Measurements from ENCODE around the gene KLHDC7B.

The KLHDC7B gene

GRCh38 chr22:50599816-50600455, 54.2 kb downstream of the KLHDC7B start:
- peak; percentile 76 for DNase-seq

GRCh38 chr22:50600538-50600937, 54.8 kb downstream of the KLHDC7B start, which contains the start of gene MAPK8IP2:
Gene MAPK8IP2 (plus strand): TSS chr22:50600793. CDS start chr22:50600819, 26 bp downstream.
- no peak for DNase-seq

All from femur (tissue), 1 donor.